Hepatocyte (in vitro differentiated cells): Measurements from ENCODE around the gene PDCD7. TPM values are rescaled to one million over a fixed set of nuclear protein-coding genes. Genes with fewer than 3 reads are reported as not detected.
A peak's percentile ranks its signal among the peaks of the same experiment; 100 is the strongest.

Source experiments
- DNase-seq: peaks from one replicate; pipeline ENCODE4 v3.0.0-alpha.2; 2016; ENCODE audit warnings: low spot score
- H2AFZ ChIP-seq: fragments of 200-600 bp; sonication (generic); 2 replicates; pipeline ENCODE4 v1.6.0; 2016; ENCODE audit warnings: antibody characterized with exemption, mild to moderate bottlenecking
- H3K27ac ChIP-seq: fragments of 200-600 bp; sonication (generic); 2 replicates; pipeline ENCODE4 v1.5.1; 2016; ENCODE audit warnings: mild to moderate bottlenecking
- H3K27me3 ChIP-seq: fragments of 200-600 bp; sonication (generic); 2 replicates; pipeline ENCODE4 v1.6.1; 2016
- H3K36me3 ChIP-seq: fragments of 200-600 bp; sonication (generic); replicated peaks from 2 replicates; pipeline ENCODE4 v1.5.1; 2016; ENCODE audit warnings: low read depth; ENCODE audit not compliant: insufficient read depth
- H3K4me1 ChIP-seq: fragments of 200-600 bp; sonication (generic); 2 replicates; pipeline ENCODE4 v1.5.1; 2016; ENCODE audit warnings: mild to moderate bottlenecking, moderate library complexity; ENCODE audit not compliant: insufficient read depth
- H3K4me2 ChIP-seq: fragments of 200-600 bp; sonication (generic); 2 replicates; pipeline ENCODE4 v1.6.0; 2016
- H3K4me3 ChIP-seq: fragments of 200-600 bp; sonication (generic); 2 replicates; pipeline ENCODE4 v1.5.1; 2016; ENCODE audit warnings: mild to moderate bottlenecking
- H3K79me2 ChIP-seq: fragments of 200-600 bp; sonication (generic); 2 replicates; pipeline ENCODE4 v1.6.0; 2017; ENCODE audit warnings: mild to moderate bottlenecking
- H3K9me2 ChIP-seq: fragments of 200-600 bp; sonication (generic); replicated peaks from 2 replicates; pipeline ENCODE4 v1.6.0; 2017; ENCODE audit warnings: mild to moderate bottlenecking; ENCODE audit not compliant: insufficient read depth
- H3K9me3 ChIP-seq: fragments of 200-600 bp; sonication (generic); 2 replicates; pipeline ENCODE4 v1.5.1; 2016; ENCODE audit warnings: low read depth, mild to moderate bottlenecking
- H4K20me1 ChIP-seq: fragments of 200-600 bp; sonication (generic); 2 replicates; pipeline ENCODE4 v1.6.0; 2016; ENCODE audit warnings: mild to moderate bottlenecking; ENCODE audit not compliant: insufficient read depth, poor library complexity, severe bottlenecking
- CTCF ChIP-seq: fragments of 200-600 bp; sonication (generic); IDR thresholded peaks from 2 replicates; pipeline ENCODE4 v1.5.1; 2016; ENCODE audit warnings: antibody characterized with exemption, mild to moderate bottlenecking; ENCODE audit not compliant: poor library complexity
- EZH2 ChIP-seq: fragments of 200-600 bp; sonication (generic); IDR thresholded peaks from 2 replicates; pipeline ENCODE4 v1.6.1; 2016; ENCODE audit warnings: antibody characterized with exemption, mild to moderate bottlenecking, borderline replicate concordance
- EZH2phosphoT487 ChIP-seq: fragments of 200-600 bp; sonication (generic); IDR thresholded peaks from one replicate; pipeline ENCODE4 v1.6.1; 2018; ENCODE audit warnings: antibody characterized with exemption, mild to moderate bottlenecking, low read depth, moderate library complexity; ENCODE audit not compliant: unreplicated experiment, severe bottlenecking
- WGBS: methylation state at CpG from one replicate; pipeline ENCODE4 v1.1.6; 2016; ENCODE audit warnings: low lambda C conversion rate; ENCODE audit errors: missing lambda C conversion rate; 5-methylcytosine and 5-hydroxymethylcytosine counted together
- polyA plus RNA-seq: library from polyadenylated mRNA; unstranded; fragments of >200 nt; fragmentation: Nextera tagmentation; extraction: Ambion mirVana; gene quantifications from 2 replicates; pipeline ENCODE4 v1.2.1, GENCODE V29; 2016
- total RNA-seq: library from RNA; depleted of rRNA; stranded (reverse); fragments of >200 nt; gene quantifications from 2 replicates; pipeline ENCODE4 v1.2.3, GENCODE V29; 2014

The PDCD7 gene
- total and polyA plus RNA-seq, 2 experiments from 2014 or later, result 13.6 to 15.2 TPM

- Histone ChIP-seq H3K27ac (peak overlapping the region; percentile 66), H3K27me3 (peaks cover 10% of the 10 kb centered on the region), H3K79me2 (no peaks in the 10 kb centered on the region), H4K20me1 (no peaks in the 10 kb centered on the region), H3K4me3 (no peak overlapping the region), H2AFZ (no peak overlapping the region), H3K9me2 (no peaks in the 10 kb centered on the region), H3K4me1 (peaks cover 25% of the 10 kb centered on the region), H3K4me2 (no peak overlapping the region), H3K9me3 (no peaks in the 10 kb centered on the region), H3K36me3 (no peaks in the 10 kb centered on the region)
- TF ChIP-seq EZH2 (no peak), EZH2phosphoT487 (no peak), CTCF (no peak)
- DNase-seq, result no peak
- 93% methylated on average over 5 of the region's 5 CpGs for WGBS
Observed at GRCh38 chr15:65069779-65070546, 63.6 kb downstream of the PDCD7 start.

- TF ChIP-seq EZH2phosphoT487 (no peak), CTCF (no peak)
- H3K79me2 ChIP-seq, result no peaks in the 10 kb centered on the region
- H3K36me3 ChIP-seq, result no peaks in the 10 kb centered on the region
- H3K27ac ChIP-seq, result peak overlapping the region; percentile 70
- H3K27me3 ChIP-seq, result peaks cover 10% of the 10 kb centered on the region
- H2AFZ ChIP-seq, result no peak overlapping the region
- DNase-seq, result peak; percentile 46
- H3K4me3 ChIP-seq, result no peak overlapping the region
- H3K4me1 ChIP-seq, result peaks cover 25% of the 10 kb centered on the region
- 60% methylated on average over 1 of the region's 1 CpG for WGBS
- no peaks in the 10 kb centered on the region for H4K20me1 ChIP-seq
- H3K9me3 ChIP-seq, result no peaks in the 10 kb centered on the region
- no peaks in the 10 kb centered on the region for H3K9me2 ChIP-seq
- H3K4me2 ChIP-seq, result no peak overlapping the region
Observed at GRCh38 chr15:65069179-65069578, 64.4 kb downstream of the PDCD7 start.

- H3K4me3 ChIP-seq, result no peak overlapping the region
- peaks cover 25% of the 10 kb centered on the region for H3K4me1 ChIP-seq
- peak overlapping the region; percentile 78 for H2AFZ ChIP-seq
- no peak for DNase-seq
- no peaks in the 10 kb centered on the region for H3K9me2 ChIP-seq
- peak overlapping the region; percentile 91 for H3K4me2 ChIP-seq
- TF ChIP-seq EZH2, result no peak
- TF ChIP-seq EZH2phosphoT487, result no peak
- TF ChIP-seq CTCF, result no peak
- H4K20me1 ChIP-seq, result no peaks in the 10 kb centered on the region
- H3K27ac ChIP-seq, result peak overlapping the region; percentile 70
- no peaks in the 10 kb centered on the region for H3K79me2 ChIP-seq
- peaks cover 10% of the 10 kb centered on the region for H3K27me3 ChIP-seq
- no peaks in the 10 kb centered on the region for H3K9me3 ChIP-seq
- no peaks in the 10 kb centered on the region for H3K36me3 ChIP-seq
- 78% methylated on average over 3 of the region's 3 CpGs for WGBS
Observed at GRCh38 chr15:65068403-65068788, 65.2 kb downstream of the PDCD7 start.
